ENCODE results near the gene CDK5. TPM values are rescaled to one million over a fixed set of nuclear protein-coding genes. Genes with fewer than 3 reads are reported as not detected.
A peak's percentile ranks its signal among the peaks of the same experiment; 100 is the strongest.

CDK5 gene
- total and polyA plus RNA-seq, 9 of the 15 experiments (the other 6 are each of a cell fraction or from before 2014, with no cell fraction given), result 3.2 to 38.0 (median 27.5) TPM

DNA sequence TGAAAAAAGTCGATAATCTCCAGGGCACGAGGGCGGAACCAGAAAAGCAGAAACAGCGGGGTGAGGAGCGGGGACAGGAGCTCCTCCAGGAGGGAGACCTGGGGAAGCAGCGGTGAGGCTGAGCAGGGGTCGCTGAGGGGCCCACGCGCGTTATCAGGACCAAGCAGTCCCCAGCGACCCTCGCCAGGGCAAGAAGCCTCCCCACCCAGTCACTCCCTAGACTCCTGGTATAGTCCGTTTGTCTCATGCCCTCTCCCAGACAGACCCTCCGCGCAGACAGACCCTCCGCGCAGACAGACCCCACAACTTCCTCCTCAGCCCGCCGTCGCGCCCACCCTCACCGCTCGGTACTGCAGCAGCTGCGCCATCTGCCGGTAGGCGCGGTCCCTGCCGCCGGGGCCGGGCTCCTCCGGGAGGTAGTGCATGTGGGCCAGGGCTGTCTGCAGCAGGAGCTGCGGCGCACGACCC lies 39.7 kb downstream of the CDK5 start (continued):
- no peak; the same call in 1 of the 2 replicates for TF ChIP-seq STAT6 (CRISPR knock-in tag; IDR thresholded peaks at IDR 0.05)
- peak; percentile 52; the same call in 1 of the 2 replicates for TF ChIP-seq ZEB2 (IDR thresholded peaks at IDR 0.05)
- peak; percentile 41; the same call in 1 of the 2 replicates for TF ChIP-seq TCF3 (CRISPR knock-in tag; IDR thresholded peaks at IDR 0.05)
- TF ChIP-seq THRAP3 (IDR thresholded peaks at IDR 0.05; ENCODE audit: borderline replicate concordance), result no peak
- no peak for TF ChIP-seq SAP30 (IDR thresholded peaks at IDR 0.05; ENCODE audit: borderline replicate concordance, insufficient read depth, low read depth, low read length, poor library complexity, severe bottlenecking)
- peak; percentile 76; the same call in 1 of the 2 replicates for TF ChIP-seq NR4A1 (CRISPR knock-in tag; IDR thresholded peaks at IDR 0.05)
- no peak for TF ChIP-seq NR4A1 (tag; IDR thresholded peaks at IDR 0.05)
- TF ChIP-seq MECOM (CRISPR knock-in tag; IDR thresholded peaks at IDR 0.05), result no peak
- TF ChIP-seq, protein P1, sequence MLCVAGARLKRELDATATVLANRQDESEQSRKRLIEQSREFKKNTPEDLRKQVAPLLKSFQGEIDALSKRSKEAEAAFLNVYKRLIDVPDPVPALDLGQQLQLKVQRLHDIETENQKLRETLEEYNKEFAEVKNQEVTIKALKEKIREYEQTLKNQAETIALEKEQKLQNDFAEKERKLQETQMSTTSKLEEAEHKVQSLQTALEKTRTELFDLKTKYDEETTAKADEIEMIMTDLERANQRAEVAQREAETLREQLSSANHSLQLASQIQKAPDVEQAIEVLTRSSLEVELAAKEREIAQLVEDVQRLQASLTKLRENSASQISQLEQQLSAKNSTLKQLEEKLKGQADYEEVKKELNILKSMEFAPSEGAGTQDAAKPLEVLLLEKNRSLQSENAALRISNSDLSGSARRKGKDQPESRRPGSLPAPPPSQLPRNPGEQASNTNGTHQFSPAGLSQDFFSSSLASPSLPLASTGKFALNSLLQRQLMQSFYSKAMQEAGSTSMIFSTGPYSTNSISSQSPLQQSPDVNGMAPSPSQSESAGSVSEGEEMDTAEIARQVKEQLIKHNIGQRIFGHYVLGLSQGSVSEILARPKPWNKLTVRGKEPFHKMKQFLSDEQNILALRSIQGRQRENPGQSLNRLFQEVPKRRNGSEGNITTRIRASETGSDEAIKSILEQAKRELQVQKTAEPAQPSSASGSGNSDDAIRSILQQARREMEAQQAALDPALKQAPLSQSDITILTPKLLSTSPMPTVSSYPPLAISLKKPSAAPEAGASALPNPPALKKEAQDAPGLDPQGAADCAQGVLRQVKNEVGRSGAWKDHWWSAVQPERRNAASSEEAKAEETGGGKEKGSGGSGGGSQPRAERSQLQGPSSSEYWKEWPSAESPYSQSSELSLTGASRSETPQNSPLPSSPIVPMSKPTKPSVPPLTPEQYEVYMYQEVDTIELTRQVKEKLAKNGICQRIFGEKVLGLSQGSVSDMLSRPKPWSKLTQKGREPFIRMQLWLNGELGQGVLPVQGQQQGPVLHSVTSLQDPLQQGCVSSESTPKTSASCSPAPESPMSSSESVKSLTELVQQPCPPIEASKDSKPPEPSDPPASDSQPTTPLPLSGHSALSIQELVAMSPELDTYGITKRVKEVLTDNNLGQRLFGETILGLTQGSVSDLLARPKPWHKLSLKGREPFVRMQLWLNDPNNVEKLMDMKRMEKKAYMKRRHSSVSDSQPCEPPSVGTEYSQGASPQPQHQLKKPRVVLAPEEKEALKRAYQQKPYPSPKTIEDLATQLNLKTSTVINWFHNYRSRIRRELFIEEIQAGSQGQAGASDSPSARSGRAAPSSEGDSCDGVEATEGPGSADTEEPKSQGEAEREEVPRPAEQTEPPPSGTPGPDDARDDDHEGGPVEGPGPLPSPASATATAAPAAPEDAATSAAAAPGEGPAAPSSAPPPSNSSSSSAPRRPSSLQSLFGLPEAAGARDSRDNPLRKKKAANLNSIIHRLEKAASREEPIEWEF (CRISPR knock-in tag; IDR thresholded peaks at IDR 0.05), result no peak
- TF ChIP-seq RFX7 (CRISPR knock-in tag; IDR thresholded peaks at IDR 0.05), result no peak
- TF ChIP-seq MNT (conservative IDR thresholded peaks at IDR 0.05), result peak; percentile 58 to 82; a peak in 3 of 4 replicates
- TF ChIP-seq, protein P2, sequence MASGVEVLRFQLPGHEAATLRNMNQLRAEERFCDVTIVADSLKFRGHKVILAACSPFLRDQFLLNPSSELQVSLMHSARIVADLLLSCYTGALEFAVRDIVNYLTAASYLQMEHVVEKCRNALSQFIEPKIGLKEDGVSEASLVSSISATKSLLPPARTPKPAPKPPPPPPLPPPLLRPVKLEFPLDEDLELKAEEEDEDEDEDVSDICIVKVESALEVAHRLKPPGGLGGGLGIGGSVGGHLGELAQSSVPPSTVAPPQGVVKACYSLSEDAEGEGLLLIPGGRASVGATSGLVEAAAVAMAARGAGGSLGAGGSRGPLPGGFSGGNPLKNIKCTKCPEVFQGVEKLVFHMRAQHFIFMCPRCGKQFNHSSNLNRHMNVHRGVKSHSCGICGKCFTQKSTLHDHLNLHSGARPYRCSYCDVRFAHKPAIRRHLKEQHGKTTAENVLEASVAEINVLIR (CRISPR knock-in tag; IDR thresholded peaks at IDR 0.05), result no peak
- no peak for TF ChIP-seq CBFA2T2 (conservative IDR thresholded peaks at IDR 0.05)
- TF ChIP-seq FOXM1 (IDR thresholded peaks at IDR 0.05; ENCODE audit: low read depth), result no peak
- TF ChIP-seq FOXM1 (CRISPR knock-in tag; IDR thresholded peaks at IDR 0.05; ENCODE audit: low read depth), result no peak
- no peak for TF ChIP-seq SNRNP70 (optimal IDR thresholded peaks at IDR 0.05; ENCODE audit: low read depth, low read length)
- TF ChIP-seq RHOXF2B (CRISPR knock-in tag; conservative IDR thresholded peaks at IDR 0.05), result 0 out of 2 replicates have a peak, but pooled peaks have one; percentile 64
- peak in 1 of 2 experiments; percentile 82; a peak in 2 of 4 replicates for TF ChIP-seq KDM4B (IDR thresholded peaks at IDR 0.05; ENCODE audit: borderline replicate concordance in 2 of 2, low read depth in 1 of 2)

Measured in K562 (cell line).